GDM1 (cell line): ENCODE results near the gene STK11.

Experiments used
- DNase-seq: peaks from one replicate; lab custom pipeline; 2025; lab: John Stamatoyannopoulos, UW

STK11 gene

DNA sequence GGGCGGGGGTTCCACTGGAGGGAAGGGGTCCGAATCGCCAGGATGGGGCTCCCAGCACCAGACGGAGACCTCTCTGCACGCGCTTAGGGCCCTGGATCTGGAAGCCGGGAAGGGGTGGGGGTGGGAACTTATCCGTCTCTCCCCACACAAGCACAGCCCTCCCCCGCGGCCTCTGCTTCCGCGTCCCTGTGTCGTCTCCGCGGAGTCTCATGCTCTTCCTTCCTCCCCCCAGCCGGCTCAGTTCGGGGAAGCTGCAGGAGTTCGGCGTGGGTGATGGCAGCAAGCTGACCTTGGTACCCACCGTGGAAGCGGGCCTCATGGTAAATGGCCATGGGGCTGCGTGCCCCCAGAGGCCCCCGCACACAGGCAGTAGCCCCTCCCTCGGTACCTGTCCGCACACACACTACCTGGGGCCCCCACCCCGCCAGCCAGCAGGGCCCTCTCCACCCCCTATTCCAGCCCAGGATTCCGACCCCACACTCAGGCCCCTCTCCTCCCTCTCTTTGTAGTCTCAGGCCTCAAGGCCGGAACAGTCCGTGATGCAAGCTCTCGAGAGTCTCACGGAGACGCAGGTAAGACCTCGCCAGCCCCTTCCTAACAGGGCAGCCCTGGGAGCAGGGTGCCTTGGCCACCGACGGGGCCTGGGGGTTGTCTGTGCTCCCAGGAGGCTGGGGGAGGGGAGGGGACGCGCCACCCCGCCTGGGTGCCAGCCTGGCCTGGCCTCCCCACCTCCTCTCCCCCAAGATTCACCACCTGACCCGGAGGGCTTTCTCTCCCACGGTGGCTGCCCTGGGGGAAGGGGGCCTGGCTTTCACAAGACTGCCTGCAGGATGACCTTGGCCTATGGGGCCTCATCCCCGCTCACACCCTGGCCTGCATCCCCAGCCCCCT is 46.0 kb downstream of the STK11 start:
- DNase-seq, result peak; percentile 77

- peak; percentile 80 for DNase-seq
These were observed 46.7 kb downstream of the STK11 start for GRCh38 chr19:1252221-1252820.

DNA sequence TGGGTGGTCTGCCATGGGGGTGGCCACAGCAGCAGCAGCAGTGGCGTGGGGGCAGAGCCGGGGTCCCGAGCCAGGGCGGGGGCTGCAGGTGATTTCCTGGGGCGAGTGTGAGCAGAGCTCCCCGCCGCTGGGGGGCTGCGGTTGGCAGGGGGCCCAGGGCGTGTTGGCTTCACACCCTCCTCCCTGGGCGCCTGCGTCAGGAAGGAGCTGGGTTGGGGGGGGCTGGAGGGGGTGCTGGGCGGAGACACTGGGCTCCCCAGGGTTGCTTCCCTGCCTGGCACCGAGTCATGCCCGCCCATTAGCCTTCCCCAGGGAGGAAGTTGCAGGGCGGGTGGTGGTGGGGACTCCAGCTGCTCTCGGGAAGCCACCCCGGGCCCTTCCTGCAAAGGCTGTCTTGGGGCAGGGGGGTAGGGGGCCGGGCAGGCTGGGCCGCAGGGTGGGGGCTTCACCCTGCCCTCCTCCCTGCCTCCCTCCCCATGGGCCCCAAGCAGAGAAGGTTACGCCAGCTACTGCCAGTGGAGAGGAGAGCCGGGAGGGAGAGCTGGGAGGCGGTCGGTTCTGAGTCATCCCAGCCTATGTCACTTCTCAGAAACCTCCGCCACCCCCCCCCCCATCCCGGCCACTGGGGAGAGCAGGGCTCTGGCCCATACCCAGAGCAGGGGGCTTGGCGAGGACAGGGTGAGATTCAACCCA is 47.4 kb downstream of the STK11 start:
- peak; percentile 88 for DNase-seq

DNA sequence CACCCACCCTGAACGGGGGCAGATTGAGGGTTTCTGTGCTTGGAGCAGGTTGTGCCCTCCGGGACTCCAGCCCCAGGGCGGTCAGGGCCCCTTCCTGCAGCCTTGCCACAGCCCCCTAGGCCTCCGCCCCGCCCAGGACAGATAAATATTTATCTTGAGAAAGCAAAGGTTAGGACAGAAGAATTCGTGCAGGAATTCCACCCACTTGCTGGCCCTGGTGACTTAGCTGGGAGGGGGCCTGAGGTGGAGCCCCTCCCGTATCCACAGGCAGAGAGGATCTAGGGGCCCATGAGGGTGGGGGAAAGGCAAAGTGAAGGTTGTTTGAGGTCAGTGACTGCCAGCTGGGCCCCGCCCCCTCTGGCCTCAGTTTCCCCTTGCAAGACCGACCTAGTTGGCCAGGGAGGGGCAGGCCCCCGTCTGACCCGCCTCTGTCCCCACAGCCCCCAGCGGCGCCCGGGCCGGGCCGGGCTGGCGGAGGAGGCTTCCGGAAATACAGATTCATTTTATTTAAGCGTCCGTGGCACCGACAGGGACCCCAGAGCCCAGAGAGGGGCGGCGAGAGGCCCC is 48.0 kb downstream of the STK11 start:
- DNase-seq, result no peak

- DNase-seq, result no peak
These were observed 48.5 kb downstream of the STK11 start for GRCh38 chr19:1254081-1254527.

GRCh38 chr19:1254530-1255185 is 49.1 kb downstream of the STK11 start:
- DNase-seq, result no peak

DNA sequence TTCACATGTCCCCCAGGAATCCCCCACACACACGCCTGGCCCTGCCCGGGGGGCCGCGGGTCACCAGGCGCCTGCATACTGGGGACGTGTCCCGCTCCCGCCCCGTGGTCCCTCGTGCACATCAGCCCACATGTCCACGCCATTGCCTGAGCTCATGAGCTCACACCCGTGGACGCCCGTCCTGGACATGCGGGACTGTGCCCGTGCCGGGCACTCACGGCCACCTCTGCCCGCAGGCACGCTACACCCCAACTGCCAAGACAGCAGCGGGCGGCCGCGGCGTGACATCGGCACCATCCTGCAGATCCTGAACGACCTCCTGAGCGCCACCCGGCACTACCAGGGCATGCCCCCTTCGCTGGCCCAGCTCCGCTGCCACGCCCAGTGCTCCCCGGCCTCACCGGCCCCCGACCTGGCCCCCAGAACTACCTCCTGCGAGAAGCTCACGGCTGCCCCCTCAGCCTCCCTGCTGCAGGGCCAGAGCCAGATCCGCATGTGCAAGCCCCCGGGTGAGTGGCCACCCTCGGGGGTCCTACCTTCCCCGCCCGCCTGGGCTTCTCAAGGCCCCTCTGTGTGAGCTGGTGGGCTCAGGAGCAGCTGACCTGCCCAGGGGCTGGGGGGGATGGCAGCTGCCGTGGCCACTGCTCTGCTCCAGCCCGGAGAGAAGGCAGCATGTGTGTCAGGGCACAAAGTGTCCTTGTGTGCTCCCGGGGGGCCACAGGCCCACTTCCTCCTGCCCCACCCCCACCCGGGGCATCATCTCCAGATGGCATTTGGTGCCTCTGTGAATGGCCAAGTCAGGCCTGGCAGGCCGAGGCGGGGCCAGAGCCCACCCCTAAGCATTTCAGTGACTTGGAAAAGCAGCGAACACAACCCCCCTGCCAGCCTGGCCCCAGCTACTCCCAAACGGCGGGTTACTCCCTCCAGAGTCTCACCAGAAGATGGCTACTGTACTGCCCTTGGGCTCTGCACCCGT is 49.9 kb downstream of the STK11 start:
- no peak for DNase-seq

GRCh38 chr19:1256646-1257474 is 51.3 kb downstream of the STK11 start:
- no peak for DNase-seq

- no peak for DNase-seq
These were observed 52.0 kb downstream of the STK11 start for GRCh38 chr19:1257475-1258162.

DNA sequence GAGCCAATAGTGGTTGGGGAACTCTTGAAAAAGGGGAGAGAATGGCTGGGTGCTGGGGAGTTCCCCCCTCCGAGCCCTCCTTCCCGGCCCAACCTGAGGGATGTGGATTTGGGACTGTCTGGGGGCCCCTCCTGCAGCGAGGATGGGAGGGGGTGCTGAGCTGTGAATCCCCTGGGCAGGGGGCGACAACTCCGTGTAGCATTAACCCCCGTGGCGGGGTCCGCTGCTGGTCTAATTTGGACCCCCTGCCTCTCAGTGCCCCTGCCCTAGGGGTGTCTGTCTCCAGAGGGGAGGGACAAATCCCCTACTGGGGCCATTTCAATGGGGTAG is 52.5 kb downstream of the STK11 start:
- no peak for DNase-seq

- DNase-seq, result no peak
These were observed 53.2 kb downstream of the STK11 start for GRCh38 chr19:1258707-1259205.

- DNase-seq, result no peak
These were observed 53.8 kb downstream of the STK11 start for GRCh38 chr19:1259206-1259875.

DNA sequence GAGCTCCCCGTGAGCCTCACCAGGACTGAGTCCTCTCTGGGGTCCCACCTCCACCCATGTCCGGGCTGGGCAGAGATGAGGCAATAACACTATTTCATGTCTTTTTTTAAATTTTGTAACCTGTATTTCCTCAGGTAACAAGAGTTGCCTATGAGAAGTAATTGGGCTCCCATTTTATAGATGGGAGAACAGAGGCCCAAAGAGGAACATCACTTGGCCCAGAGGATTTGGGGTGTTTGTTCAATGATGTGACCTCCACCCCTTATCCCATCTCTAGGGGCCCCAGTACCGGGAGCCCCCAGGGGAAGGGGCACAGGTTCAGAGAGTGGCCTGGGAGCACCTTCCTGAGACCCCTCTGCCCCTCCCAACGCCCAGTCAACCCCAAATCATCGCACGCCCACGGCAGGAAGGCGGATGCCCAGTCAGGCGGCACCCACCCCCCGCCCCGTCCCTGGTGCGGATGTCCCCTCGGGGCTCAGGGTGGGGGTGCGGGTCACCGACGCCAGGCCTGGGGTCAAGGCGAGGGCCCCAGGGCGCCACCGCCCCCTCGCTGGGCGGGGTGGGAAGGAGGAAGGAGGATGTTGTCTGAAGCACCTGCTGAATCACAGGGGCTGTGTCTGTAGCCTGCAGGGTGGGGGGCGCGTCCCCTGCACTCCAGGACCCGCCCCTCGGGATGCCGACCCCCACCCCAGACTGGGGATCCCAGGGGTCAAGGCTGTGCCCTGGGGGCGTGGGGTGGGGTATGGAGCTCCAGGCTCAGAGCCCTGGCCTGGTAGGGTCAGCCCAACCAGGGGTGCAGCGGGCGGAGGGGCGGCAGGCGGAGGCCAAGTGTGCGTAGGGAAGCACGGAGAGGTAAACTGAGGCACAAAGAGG is 54.5 kb downstream of the STK11 start:
- DNase-seq, result no peak

- DNase-seq, result peak; percentile 96
These were observed 55.4 kb downstream of the STK11 start for GRCh38 chr19:1260749-1261537.

DNA sequence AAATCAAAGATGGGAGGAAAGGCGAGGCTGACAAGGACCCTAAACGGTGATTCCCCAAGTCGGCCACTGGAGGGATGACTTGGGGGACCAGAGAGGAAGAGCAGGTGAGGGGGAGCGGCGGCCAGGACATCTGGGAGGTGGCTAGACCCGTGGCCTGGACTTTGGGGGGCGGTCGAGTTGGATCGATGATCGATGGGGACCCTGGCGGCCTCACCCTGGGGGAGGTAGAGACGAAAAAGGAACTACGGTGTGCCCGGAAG is 55.9 kb downstream of the STK11 start:
- no peak for DNase-seq

GRCh38 chr19:1261798-1262622 is 56.4 kb downstream of the STK11 start:
- no peak for DNase-seq
